Activated T-helper 1 cell treated with anti-CD3 and anti-CD28 coated beads, Interleukin-2, amount 50 U/mL, for 16 hours (primary cell): ENCODE results near the gene PEX14.

Experiments used
- DNase-seq, 2 donors: peaks; one replicate each; pipeline ENCODE4 v3.0.0-alpha.2; 2020; ENCODE audit warnings: low read depth in 1 of 2, low spot score in 1 of 2

PEX14 gene

GRCh38 chr1:10677491-10678391, 203.0 kb downstream of the PEX14 start:
- no peak for DNase-seq

DNA sequence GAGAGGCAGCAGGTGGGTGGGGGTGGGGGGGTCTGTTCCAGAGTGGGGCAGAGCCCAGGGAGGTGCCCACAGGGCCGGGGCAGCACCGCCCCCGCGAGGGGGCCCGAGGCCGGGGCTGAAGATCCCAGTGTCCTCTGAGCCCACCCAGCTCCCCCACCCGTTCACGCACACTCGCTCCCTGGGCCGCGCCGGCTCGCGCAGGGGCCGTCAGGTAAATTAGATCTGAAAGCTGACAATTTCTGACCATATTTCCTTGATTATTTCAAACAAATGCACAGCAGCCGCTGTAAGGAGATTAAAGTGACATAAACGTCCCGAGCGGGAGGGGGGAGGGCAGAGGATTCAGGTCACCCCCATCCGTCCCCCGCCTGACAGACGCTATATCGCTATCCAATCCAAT, 203.7 kb downstream of the PEX14 start:
- no peak for DNase-seq

DNA sequence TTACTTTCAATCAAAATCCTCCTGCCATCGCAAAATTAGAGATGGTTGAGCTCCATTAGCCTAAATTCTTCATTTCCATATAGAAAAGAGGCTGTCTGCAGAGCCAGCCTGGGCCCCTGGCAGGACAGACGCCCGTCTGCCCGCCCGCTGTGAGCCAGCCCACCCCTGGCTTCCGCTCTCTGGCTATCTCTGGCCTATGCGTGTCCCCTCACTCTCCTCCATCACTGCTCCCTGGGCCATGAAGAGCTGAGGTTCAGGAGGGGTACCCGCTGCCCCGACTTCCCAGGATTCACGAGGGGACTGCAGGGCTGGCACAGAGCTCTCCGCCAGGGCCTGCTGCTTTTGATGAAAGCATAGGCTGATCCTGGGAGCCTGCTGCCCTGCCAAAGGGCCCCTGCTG, 204.1 kb downstream of the PEX14 start:
- DNase-seq: no peak

DNA sequence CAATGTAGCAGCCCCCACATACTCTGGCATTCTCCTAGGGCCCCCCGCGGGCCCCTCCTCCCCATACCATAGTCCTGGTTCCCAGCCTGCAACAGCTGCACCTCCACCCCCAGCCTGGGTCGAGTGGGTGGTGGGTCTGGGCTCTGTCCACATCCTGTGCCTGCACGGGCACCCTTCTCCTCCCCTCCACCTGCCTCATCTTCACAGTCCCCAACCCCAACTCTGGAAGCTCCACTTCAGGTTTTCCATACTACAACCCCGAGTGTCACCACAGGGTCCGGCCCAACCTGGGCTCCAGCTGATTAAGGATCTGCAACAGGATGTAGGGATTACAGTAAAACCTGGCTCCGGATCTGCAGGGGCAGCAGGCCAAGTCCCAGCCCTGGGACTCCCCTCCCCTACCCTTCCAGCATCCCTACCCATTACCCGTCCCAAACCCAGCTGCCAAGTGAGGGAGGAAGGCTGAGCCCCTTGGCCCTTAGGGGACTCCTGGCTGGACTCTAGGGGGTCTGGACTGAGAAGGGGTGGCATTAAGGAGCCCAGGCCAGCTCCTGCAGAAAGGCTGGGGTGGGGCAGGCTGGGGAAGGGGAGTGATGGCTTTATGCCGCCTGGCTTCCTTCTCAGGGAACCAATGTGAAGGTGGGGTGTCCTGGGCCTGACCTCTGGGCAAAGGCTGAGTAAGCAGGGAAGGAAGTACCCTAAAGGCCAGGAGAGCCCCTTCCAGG, 204.9 kb downstream of the PEX14 start:
- DNase-seq: no peak
